ENCODE results near the gene PTPRE. TPM values are rescaled to one million over a fixed set of nuclear protein-coding genes. Genes with fewer than 3 reads are reported as not detected.

PTPRE gene
- total and polyA plus RNA-seq, 4 donors, result 4.9 to 46.0 (median 23.5) TPM

- ATAC-seq (ENCODE audit: low FRiP score), result no peak
These were observed 99.0 kb downstream of the PTPRE start for GRCh38 chr10:128005858-128006257.

GRCh38 chr10:128007056-128007455 is 100.2 kb downstream of the PTPRE start:
- ATAC-seq (ENCODE audit: low FRiP score), result no peak
- intact Hi-C loops (cut with DNase I), result no loop called here
- Histone ChIP-seq H3K36me3 (ENCODE audit: control insufficient read depth in 1 of 2, insufficient read depth in 2 of 2, low read length in 1 of 2) (no peaks in the 10 kb centered on the region), H3K4me1 (ENCODE audit: control insufficient read depth in 1 of 2, insufficient read depth in 2 of 2, low read length in 2 of 2) (no peaks in the 10 kb centered on the region), H3K27ac (ENCODE audit: low read depth in 1 of 2, low read length in 2 of 2) (no peak overlapping the region), H3K27me3 (ENCODE audit: control insufficient read depth in 1 of 2, insufficient read depth in 2 of 2, low read length in 1 of 2) (no peaks in the 10 kb centered on the region), H3K9me3 (ENCODE audit: control insufficient read depth, low read length) (no peaks in the 10 kb centered on the region), H3K4me3 (ENCODE audit: low read length in 2 of 2) (no peak overlapping the region)
- 74% methylated on average over 1 of the region's 1 CpG for WGBS, 2 donors
- no peak for DNase-seq

More at GRCh38 chr10:128005858-128006257, 99.0 kb downstream of the PTPRE start:
- H3K27ac ChIP-seq (ENCODE audit: low read depth in 1 of 2, low read length in 2 of 2), result no peak overlapping the region
- H3K36me3 ChIP-seq (ENCODE audit: control insufficient read depth in 1 of 2, insufficient read depth in 2 of 2, low read length in 1 of 2), result no peaks in the 10 kb centered on the region
- DNase-seq, result no peak
- no peak overlapping the region for H3K4me3 ChIP-seq (ENCODE audit: low read length in 2 of 2)
- WGBS, 2 donors, result 94 to 100% methylated on average over 1 of the region's 1 CpG
- intact Hi-C loops (cut with DNase I), result no loop called here
- no peaks in the 10 kb centered on the region for H3K4me1 ChIP-seq (ENCODE audit: control insufficient read depth in 1 of 2, insufficient read depth in 2 of 2, low read length in 2 of 2)
- H3K9me3 ChIP-seq (ENCODE audit: control insufficient read depth, low read length), result no peaks in the 10 kb centered on the region
- H3K27me3 ChIP-seq (ENCODE audit: control insufficient read depth in 1 of 2, insufficient read depth in 2 of 2, low read length in 1 of 2), result no peaks in the 10 kb centered on the region

- no peak overlapping the region for H3K4me3 ChIP-seq (ENCODE audit: low read length in 2 of 2)
- whole genome bisulfite sequencing, 2 donors, result 85 to 87% methylated on average over 7 of the region's 7 CpGs
- H3K27ac ChIP-seq (ENCODE audit: low read depth in 1 of 2, low read length in 2 of 2), result no peak overlapping the region
- intact Hi-C loops (cut with DNase I), result no loop called here
- H3K9me3 ChIP-seq (ENCODE audit: control insufficient read depth, low read length), result no peaks in the 10 kb centered on the region
- DNase-seq (no peak), ATAC-seq (ENCODE audit: low FRiP score) (no peak)
- H3K4me1 ChIP-seq (ENCODE audit: control insufficient read depth in 1 of 2, insufficient read depth in 2 of 2, low read length in 2 of 2), result no peaks in the 10 kb centered on the region
- no peaks in the 10 kb centered on the region for H3K36me3 ChIP-seq (ENCODE audit: control insufficient read depth in 1 of 2, insufficient read depth in 2 of 2, low read length in 1 of 2)
- no peaks in the 10 kb centered on the region for H3K27me3 ChIP-seq (ENCODE audit: control insufficient read depth in 1 of 2, insufficient read depth in 2 of 2, low read length in 1 of 2)
These were observed 101.1 kb downstream of the PTPRE start for GRCh38 chr10:128007971-128008370.

- intact Hi-C loops (cut with DNase I), result no loop called here
- Histone ChIP-seq H3K27ac (ENCODE audit: low read depth in 1 of 2, low read length in 2 of 2) (no peak overlapping the region), H3K27me3 (ENCODE audit: control insufficient read depth in 1 of 2, insufficient read depth in 2 of 2, low read length in 1 of 2) (no peaks in the 10 kb centered on the region), H3K4me1 (ENCODE audit: control insufficient read depth in 1 of 2, insufficient read depth in 2 of 2, low read length in 2 of 2) (no peaks in the 10 kb centered on the region), H3K4me3 (ENCODE audit: low read length in 2 of 2) (no peak overlapping the region), H3K36me3 (ENCODE audit: control insufficient read depth in 1 of 2, insufficient read depth in 2 of 2, low read length in 1 of 2) (no peaks in the 10 kb centered on the region), H3K9me3 (ENCODE audit: control insufficient read depth, low read length) (no peaks in the 10 kb centered on the region)
- 91 to 92% methylated on average over 8 of the region's 8 CpGs for WGBS, 2 donors
- ATAC-seq (ENCODE audit: low FRiP score) (no peak), DNase-seq (peak in 1 of 2 donors; percentile 18)
These were observed 101.8 kb downstream of the PTPRE start for GRCh38 chr10:128008521-128009250.

- Histone ChIP-seq H3K9me3 (ENCODE audit: control insufficient read depth, low read length) (no peaks in the 10 kb centered on the region), H3K27ac (ENCODE audit: low read depth in 1 of 2, low read length in 2 of 2) (no peak overlapping the region), H3K36me3 (ENCODE audit: control insufficient read depth in 1 of 2, insufficient read depth in 2 of 2, low read length in 1 of 2) (no peaks in the 10 kb centered on the region), H3K4me1 (ENCODE audit: control insufficient read depth in 1 of 2, insufficient read depth in 2 of 2, low read length in 2 of 2) (no peaks in the 10 kb centered on the region), H3K27me3 (ENCODE audit: control insufficient read depth in 1 of 2, insufficient read depth in 2 of 2, low read length in 1 of 2) (no peaks in the 10 kb centered on the region), H3K4me3 (ENCODE audit: low read length in 2 of 2) (no peak overlapping the region)
- intact Hi-C loops (cut with DNase I), result loop anchor here in 1 of 2 donors (2.0 kb wide), 1 partner anchor 103 kb away; the partner anchor contains the start of gene PTPRE
- ATAC-seq (ENCODE audit: low FRiP score), result no peak
- DNase-seq, result peak; percentile 20 to 59
- WGBS, 2 donors, result 76 to 78% methylated on average over 14 of the region's 14 CpGs
These were observed 102.6 kb downstream of the PTPRE start for GRCh38 chr10:128009372-128010126.

- Histone ChIP-seq H3K4me3 (ENCODE audit: low read length in 2 of 2) (no peak overlapping the region), H3K36me3 (ENCODE audit: control insufficient read depth in 1 of 2, insufficient read depth in 2 of 2, low read length in 1 of 2) (no peaks in the 10 kb centered on the region), H3K9me3 (ENCODE audit: control insufficient read depth, low read length) (no peaks in the 10 kb centered on the region), H3K4me1 (ENCODE audit: control insufficient read depth in 1 of 2, insufficient read depth in 2 of 2, low read length in 2 of 2) (no peaks in the 10 kb centered on the region), H3K27me3 (ENCODE audit: control insufficient read depth in 1 of 2, insufficient read depth in 2 of 2, low read length in 1 of 2) (no peaks in the 10 kb centered on the region), H3K27ac (ENCODE audit: low read depth in 1 of 2, low read length in 2 of 2) (no peak overlapping the region)
- DNase-seq (peak; percentile 87 to 95), ATAC-seq (ENCODE audit: low FRiP score) (peak; percentile 92)
- intact Hi-C loops (cut with DNase I), result loop anchor here in 1 of 2 donors (2.0 kb wide), 1 partner anchor 105 kb away; the partner anchor contains the start of gene PTPRE
- WGBS, 2 donors, result 13% methylated on average over 27 of the region's 27 CpGs
These were observed 104.4 kb downstream of the PTPRE start for GRCh38 chr10:128011059-128011979.

GRCh38 chr10:128013626-128014025 is 106.7 kb downstream of the PTPRE start:
- no peaks in the 10 kb centered on the region for H3K36me3 ChIP-seq (ENCODE audit: control insufficient read depth in 1 of 2, insufficient read depth in 2 of 2, low read length in 1 of 2)
- no peaks in the 10 kb centered on the region for H3K27me3 ChIP-seq (ENCODE audit: control insufficient read depth in 1 of 2, insufficient read depth in 2 of 2, low read length in 1 of 2)
- 94 to 96% methylated on average over 4 of the region's 4 CpGs for WGBS, 2 donors
- no peaks in the 10 kb centered on the region for H3K4me1 ChIP-seq (ENCODE audit: control insufficient read depth in 1 of 2, insufficient read depth in 2 of 2, low read length in 2 of 2)
- ATAC-seq (ENCODE audit: low FRiP score) (no peak), DNase-seq (no peak)
- no peak overlapping the region for H3K4me3 ChIP-seq (ENCODE audit: low read length in 2 of 2)
- no peak overlapping the region for H3K27ac ChIP-seq (ENCODE audit: low read depth in 1 of 2, low read length in 2 of 2)
- no peaks in the 10 kb centered on the region for H3K9me3 ChIP-seq (ENCODE audit: control insufficient read depth, low read length)
- intact Hi-C loops (cut with DNase I), result no loop called here

- intact Hi-C loops (cut with DNase I), result no loop called here
- H3K4me1 ChIP-seq (ENCODE audit: control insufficient read depth in 1 of 2, insufficient read depth in 2 of 2, low read length in 2 of 2), result no peaks in the 10 kb centered on the region
- 91 to 94% methylated on average over 7 of the region's 7 CpGs for WGBS, 2 donors
These were observed 107.3 kb downstream of the PTPRE start for GRCh38 chr10:128014236-128014635.

More at GRCh38 chr10:128014236-128014635, 107.3 kb downstream of the PTPRE start:
- ATAC-seq (ENCODE audit: low FRiP score) (no peak), DNase-seq (no peak)
- Histone ChIP-seq H3K36me3 (ENCODE audit: control insufficient read depth in 1 of 2, insufficient read depth in 2 of 2, low read length in 1 of 2) (no peaks in the 10 kb centered on the region), H3K27ac (ENCODE audit: low read depth in 1 of 2, low read length in 2 of 2) (no peak overlapping the region), H3K27me3 (ENCODE audit: control insufficient read depth in 1 of 2, insufficient read depth in 2 of 2, low read length in 1 of 2) (no peaks in the 10 kb centered on the region), H3K4me3 (ENCODE audit: low read length in 2 of 2) (no peak overlapping the region), H3K9me3 (ENCODE audit: control insufficient read depth, low read length) (no peaks in the 10 kb centered on the region)
